ENCODE measurements around the gene ABCA7.

Gene ABCA7

DNA sequence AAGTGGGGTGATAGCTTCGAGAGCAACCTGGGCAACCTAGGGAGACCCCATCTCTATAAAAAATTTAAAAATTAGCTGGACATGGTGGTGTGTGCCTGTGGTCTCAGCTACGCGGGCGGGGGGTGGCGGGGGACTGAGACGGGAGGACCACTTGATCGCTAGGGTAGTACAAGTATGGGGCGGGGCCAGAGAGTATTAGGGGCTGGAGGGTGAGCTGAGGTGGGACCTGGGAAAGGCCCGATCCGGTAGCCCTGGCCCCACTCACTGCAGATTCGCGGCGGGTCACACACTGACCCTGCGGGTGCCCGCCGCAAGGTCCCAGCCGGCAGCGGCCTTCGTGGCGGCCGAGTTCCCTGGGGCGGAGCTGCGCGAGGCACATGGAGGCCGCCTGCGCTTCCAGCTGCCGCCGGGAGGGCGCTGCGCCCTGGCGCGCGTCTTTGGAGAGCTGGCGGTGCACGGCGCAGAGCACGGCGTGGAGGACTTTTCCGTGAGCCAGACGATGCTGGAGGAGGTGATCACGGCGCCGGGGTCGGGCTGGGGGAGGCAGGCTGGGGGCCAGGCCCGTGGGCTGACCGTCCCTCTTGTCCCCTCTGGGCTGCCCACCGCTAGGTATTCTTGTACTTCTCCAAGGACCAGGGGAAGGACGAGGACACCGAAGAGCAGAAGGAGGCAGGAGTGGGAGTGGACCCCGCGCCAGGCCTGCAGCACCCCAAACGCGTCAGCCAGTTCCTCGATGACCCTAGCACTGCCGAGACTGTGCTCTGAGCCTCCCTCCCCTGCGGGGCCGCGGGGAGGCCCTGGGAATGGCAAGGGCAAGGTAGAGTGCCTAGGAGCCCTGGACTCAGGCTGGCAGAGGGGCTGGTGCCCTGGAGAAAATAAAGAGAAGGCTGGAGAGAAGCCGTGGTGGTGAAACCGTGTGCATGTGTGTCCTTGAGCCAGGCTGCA, 25.0 kb downstream of the ABCA7 start:
- DNase-seq, result peak in 32 of 42 donors; percentile 16 to 74 (median 56)
- intact Hi-C loops (cut with DNase I), result no loop called here

DNA sequence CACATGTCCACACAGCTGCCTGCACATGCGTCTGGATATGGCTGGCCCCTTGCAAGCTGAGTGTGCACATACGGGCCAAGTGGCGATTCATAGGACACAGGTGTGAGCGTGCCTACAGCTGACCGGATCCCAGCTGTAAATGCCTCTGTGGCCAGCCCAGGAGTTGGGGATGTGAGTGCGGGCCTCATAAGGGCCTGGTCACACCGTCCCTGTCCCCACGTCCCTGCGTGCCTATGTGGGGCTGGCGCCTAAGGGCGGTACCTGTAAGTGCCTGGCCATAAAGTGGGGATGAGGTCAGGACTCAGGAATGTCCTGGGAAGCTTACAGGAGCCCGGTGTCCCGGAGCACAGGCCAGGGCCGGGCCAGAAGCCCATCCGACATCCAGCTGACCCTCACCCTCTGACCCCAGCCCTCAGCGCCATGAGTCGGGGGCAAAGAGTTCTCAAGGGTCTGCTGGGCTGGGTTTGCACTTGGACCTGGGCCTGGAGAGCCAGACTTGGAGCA, 25.8 kb downstream of the ABCA7 start:
- no peak for DNase-seq
- intact Hi-C loops (cut with DNase I), result no loop called here

DNA sequence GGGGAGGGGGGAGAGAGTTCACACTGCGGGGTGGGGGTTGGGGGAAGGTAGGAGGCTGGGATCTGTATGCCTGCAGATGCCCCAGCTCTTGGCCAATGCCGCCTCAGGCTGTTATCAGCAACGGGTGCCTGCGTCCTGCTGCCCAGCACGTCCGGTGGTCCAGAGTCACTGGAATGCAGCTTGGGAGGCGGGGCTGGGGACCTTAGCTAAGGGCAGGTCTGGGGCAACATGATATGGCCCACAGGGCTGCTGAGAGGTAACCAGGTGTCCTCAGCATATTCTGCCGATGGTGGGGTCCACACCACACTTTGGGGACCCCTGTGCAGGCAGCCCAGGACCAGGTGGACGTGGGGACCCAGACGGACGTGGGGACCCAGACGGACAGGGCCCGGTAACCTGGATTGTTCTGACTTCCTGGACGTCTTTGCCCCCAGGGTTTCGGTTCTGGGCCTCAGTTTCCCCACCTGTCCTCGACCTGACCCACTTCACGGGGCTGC, 26.4 kb downstream of the ABCA7 start:
- intact Hi-C loops (cut with DNase I), result no loop called here
- no peak for DNase-seq

DNA sequence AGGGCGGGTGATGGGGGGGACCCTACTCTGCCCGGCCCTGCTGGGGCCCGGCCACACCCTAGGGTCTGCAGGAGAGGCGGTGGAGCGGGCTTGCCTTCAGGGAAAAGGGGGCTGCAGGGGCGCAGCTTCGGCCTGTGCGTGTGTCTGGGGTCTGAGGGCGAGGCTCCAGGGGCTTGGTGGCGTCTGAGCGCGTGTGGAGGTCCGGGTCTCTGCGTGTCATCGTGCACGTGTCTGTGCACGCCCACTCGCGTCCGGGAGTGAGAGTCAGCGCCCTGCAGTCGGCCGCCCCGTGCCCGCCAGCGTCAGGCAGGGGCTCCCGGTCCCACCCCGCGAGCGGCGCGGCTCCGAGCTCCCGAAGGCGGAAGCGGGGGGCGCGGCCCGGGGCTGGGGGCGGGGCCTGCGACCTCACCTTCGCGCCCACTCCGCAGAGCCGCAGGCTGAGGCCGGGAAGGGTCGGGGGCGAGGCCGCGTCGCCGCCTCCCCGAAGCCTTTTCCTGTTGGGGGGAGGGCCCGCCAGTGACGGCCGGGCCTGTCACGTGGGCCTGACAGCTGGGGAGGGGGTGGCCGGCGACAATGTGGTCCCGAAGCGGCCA, 26.9 kb downstream of the ABCA7 start, which contains the start of gene ARHGAP45:
Gene ARHGAP45 (plus strand): TSS at position 420 of the 593 bp plus-strand sequence. CDS start 239 bp downstream, outside the sequence.
- DNase-seq, result peak in 6 of 42 donors; percentile 23 to 42 (median 32)
- intact Hi-C loops (cut with DNase I), result no loop called here

DNA sequence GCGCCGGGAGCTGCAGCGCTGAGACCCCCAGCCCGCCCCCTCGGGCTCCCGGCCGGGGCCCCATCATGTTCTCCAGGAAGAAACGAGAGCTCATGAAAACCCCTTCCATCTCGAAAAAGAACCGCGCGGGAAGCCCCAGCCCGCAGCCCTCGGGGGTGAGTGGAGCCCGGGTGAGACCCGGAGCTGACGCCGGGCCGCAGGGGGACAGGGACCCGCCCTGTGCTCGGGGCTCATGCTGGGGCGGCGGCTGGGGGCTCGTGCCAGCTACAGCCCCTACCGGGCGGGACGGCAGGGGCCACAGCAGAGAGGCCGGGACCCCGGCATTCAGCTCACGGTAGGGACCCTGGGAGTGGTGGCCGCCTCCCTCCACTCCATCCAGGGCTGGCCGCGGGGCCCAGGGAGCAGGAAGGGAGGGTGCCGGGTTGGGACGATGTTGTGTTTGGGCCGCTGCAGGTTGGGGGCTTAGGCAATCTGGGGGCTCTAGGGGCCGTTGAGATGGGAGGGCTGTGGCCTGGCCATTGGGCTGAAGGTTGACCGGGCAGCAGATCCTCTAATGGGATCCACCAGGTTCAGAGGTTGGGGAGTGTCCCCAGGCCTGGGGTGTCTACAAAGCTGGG, 27.5 kb downstream of the ABCA7 start:
- no peak for DNase-seq
- intact Hi-C loops (cut with DNase I), result no loop called here

DNA sequence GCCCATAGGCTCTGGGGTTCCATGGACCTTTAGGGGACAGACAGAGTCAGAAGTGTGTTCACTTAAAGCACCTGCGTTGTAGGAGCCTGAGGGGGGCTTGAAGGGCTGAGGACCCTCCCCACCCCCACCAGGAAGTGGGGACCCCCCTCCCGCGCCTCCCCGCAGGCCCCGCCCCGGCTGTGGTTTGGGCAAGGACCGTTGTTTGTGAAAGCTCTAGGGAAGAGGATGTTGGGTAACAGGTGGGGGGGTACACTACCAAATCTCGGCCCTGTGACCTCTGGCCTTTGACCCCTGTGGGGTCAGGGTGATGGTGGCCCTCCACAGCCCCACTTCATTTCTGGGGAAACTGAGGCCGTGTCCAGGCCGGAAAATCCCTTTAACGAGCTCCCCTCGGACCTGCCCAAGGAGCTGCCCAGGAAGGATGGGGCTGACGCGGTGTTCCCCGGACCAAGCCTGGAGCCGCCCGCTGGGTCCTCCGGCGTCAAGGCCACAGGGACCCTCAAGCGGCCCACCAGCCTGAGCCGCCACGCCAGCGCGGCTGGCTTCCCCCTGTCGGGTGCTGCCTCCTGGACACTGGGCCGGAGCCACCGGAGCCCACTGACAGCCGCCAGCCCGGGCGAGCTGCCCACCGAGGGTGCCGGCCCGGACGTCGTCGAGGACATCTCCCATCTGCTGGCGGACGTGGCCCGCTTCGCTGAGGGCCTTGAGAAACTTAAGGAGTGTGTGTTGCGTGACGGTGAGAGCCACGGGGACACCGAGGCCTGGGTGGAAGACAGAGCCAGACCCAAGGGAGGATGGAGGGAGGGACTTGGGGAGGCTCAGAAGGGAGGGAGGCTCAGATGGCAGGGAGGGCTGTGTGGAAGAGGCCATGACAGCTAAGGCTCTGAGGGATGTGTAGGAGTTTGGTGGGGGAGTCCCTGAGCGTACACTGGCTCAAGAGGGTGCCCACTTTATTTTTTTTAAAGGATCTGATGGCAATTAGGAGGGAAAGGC, 28.4 kb downstream of the ABCA7 start:
- intact Hi-C loops (cut with DNase I), result no loop called here
- DNase-seq, result peak in 12 of 42 donors; percentile 11 to 61 (median 38)

DNA sequence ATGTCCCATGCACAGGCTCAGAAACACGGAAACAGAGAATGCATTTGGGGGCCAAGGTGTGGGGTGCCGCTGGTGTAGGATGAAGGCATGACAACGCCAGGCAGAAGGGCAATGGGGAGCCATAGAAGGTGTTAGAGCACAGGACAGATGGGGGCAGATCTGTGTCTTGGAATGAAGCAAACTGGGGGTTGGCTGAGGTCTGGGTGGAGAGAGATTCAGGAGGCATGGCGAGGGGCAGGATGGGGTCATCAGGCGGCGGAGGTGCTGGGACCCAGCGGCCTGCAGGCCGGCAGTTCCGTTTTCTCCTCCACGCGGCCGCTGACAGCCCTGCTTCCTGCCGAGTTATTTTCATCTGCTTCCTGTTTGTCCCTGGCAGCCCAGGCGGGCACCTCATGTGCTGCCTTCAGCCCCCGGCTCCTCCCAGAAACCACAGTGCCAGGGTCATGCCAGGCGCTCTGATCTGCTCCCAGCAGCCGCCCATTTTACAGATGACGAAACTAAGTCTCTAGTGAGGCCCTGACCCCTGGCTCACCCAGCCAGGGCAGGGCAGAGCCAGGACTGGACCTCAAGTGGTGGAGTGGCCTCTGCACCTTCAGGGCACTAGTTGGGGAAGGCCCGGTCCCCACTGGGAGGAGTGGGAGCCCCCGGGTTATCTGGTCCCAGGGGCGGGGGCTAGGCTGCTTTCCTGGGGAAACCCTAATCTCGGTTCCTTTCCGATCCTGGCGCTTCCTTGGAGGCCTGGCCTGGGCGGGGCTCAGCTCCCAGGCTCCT, 29.3 kb downstream of the ABCA7 start:
- intact Hi-C loops (cut with DNase I), result no loop called here
- DNase-seq, result peak in 33 of 42 donors; percentile 22 to 70 (median 43)

DNA sequence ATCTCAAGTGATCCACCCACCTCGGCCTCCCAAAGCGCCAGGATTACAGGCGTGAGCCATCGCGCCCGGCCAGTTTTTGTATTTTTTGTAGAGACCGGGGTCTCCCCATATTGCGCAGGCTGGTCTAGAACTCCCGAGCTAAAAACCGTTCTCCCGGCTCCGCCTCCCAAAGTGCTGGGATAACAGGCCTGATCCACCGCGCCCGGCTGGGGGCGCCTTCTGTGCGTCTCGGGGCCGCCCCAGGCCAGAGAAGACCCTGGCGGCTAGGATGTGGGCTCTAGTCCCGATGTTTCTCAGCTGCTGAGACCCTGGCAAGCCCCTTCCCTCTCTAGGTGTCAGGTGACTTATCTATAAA, 30.6 kb downstream of the ABCA7 start:
- intact Hi-C loops (cut with DNase I), result no loop called here
- no peak for DNase-seq

DNA sequence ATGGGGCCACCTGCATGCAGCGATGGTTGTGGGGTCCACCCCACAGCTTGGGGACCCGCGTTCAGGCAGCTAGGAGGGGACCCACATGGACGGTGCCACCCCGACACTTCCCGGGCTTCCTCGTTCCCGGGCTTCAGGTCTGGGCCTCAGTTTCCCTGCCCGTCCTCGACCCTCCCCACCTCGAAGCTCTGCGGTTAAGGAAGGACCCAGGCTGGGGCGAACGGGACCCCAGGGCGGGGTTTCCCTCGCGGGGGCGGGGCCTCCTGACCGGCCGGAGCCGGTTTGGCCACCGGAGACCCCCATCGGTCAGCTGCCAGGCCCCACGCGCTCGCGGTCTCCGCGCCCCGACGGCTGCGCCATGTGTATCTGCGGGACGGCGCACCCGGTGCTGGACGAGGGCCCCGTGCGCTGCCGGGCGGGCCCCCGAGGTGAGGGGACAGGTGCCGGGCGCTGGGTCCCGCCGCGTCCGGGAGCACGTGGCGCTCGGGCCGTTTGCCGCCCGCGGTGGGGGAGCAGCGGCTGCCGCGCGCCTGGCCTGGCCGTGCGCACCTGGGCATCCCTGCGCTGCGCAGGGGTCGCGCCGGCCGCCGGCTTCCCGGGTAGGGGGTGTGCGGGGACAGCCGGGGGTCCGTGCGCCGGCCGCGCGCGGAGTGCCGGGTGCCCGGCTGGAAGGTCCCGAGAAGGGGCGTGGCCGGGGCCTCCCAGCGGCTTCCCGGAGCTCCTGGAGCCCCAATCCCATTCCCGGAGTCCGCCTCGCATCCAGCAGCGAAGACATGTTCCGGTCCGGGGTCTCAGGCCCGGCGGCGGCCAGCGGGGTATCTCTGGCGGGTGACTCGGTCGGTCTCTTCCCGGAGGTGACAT, 31.3 kb downstream of the ABCA7 start:
- intact Hi-C loops (cut with DNase I), result no loop called here
- DNase-seq, result no peak

DNA sequence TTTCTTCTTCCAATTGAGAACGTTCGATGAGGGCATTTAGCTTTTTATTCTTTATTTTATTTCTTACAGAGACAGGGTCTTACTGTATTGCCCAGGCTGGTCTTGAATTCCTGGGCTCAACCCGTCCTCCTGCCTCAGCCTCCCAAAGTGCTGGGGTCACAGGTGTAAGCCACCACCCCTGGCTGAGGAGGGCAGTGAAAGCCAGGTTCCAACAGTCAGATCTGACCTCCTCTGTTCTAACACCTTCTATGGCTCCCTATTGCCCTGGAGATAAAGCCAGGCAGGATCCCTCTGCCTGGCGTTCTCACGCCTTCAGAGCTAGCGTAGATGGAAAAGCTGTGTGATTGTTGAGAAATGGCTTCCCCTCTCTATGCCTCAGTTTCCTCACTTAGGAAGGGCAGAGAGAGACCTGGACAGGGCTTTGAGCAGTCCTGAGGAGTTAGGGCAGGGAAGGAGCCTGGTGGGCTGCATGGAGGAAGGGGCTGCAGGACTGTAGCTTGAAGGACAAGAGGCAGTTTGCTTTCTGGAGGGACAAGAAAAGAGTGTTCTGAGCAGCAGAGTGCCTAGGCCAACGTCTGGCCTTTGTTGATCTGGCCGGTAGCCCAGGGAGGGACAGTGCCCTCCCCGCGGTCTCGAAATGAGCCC, 32.6 kb downstream of the ABCA7 start:
- DNase-seq, result no peak
- intact Hi-C loops (cut with DNase I), result no loop called here

DNA sequence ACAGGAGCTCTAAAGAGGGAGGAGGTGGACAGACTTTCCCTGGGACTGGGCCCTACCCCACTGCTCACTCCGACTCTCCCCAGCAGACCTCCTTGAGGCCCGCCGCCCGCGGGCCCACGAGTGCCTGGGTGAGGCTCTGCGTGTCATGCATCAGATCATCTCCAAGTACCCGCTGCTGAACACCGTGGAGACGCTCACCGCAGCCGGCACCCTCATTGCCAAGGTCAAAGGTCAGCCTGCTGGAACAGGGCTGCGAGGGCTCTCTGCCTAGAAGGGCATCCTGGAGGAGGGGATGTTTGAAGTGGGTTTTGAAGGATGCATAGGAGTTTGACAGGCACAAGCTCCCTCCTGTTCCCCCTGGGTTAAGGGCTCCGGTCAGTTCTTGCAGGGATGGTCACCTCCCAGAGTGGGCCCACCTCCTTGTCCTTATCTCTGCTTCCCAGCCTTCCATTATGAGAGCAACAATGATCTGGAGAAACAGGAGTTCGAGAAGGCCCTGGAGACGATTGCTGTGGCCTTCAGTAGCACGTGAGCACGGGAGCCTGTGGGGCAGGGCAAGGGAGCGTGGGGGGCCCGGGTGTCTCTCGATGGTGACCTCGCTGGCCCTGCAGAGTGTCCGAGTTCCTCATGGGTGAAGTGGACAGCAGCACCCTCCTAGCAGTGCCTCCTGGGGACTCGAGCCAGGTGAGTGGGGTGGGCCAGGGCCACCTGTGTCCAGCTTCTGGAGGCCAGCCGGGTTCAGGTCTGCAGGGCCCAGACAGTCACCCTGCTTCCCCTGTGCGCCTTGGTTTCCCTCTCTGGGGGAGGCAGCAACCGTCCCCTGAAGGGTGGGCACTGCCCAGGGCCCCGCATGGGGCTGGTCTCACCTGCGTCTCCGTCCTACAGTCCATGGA, 33.4 kb downstream of the ABCA7 start:
- intact Hi-C loops (cut with DNase I), result no loop called here

DNA sequence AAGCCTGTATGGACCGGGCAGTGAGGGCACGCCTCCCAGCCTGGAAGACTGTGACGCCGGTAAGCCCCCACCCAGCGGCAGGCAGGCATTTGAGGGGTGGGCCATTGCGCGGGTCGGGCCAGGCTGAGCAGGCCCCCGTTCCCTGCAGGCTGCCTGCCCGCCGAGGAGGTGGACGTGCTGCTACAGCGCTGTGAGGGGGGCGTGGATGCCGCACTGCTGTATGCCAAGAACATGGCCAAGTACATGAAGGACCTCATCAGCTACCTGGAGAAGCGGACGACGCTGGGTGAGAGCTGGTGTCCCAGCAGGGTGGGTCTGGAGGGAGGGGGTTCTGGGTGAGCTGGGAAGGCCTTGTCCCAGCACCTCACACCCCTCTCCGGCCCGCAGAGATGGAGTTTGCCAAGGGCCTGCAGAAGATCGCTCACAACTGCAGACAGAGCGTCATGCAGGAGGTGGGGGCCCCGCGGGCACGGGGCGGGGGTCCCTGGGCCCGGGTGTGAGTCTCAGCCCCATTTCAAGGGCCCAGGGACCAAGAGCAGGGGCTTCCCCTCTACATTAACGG, 34.1 kb downstream of the ABCA7 start:
- intact Hi-C loops (cut with DNase I), result no loop called here
- DNase-seq, result no peak

More for the DNA sequence above, 33.4 kb downstream of the ABCA7 start:
- DNase-seq, result no peak

DNA sequence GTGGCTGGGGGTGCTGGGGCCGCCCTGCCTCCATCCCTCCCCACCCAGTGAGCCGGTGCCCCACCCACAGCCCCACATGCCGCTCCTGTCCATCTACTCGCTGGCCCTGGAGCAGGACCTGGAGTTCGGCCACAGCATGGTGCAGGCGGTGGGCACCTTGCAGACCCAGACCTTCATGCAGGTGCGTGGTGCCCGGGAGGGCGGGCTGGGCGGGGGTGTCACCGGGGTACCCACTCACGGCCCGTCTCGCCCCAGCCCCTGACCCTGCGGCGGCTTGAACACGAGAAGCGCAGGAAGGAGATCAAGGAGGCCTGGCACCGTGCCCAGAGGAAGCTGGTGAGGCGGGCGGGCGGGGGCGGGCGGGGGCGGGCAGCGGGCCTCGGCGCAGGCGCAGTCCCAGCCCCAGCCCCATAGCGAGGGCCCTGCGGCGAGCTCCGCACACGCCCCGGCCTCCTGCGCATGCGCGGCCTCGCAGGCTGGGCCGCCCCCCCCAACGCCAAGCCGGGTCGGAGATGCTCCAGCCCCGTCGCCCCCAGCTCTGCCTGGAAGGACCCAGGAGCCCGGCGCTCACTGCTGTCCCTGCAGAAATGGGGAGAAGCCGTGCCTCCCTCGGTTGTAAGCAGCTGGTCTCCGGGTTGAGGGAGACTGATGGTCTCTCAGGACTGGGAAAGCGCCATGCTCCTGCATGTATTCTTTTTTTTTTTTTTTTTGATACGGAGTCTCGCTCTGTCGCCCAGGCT, 34.8 kb downstream of the ABCA7 start:
- intact Hi-C loops (cut with DNase I), result no loop called here
- DNase-seq, result peak in 41 of 42 donors; percentile 23 to 82 (median 62)

DNA sequence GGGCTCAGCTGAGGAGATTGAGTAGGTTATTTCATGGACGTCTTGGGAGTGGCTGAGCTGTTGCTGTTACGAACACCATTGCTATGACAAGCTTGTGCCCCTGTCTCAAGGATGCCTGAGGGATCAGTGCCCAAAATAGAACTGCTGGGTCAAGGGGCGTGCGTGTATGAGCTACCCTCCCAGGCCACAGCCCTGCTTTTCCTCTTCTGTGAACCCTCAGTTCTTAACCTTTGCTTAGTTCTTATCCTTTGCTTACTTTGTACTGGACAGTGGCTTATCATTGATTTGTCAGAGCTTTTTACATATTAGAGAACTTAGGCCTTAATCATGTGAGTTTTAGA, 36.1 kb downstream of the ABCA7 start:
- DNase-seq, result no peak
- intact Hi-C loops (cut with DNase I), result no loop called here

Measured in head of caudate nucleus (tissue), 42 donors.